ENCODE data around the gene KRTAP4-5.
"Not testable (repeated sequence)": the region's sequence is repeated elsewhere in the genome, so short reads cannot be mapped to it uniquely, and the experiment has no call there.

KRTAP4-5 gene

GRCh38 chr17:41145261-41145660 is 4.4 kb downstream of the KRTAP4-5 start:
- DNase-seq, result no peak

GRCh38 chr17:41144846-41145245 is 4.8 kb downstream of the KRTAP4-5 start:
- no peak for DNase-seq

DNA sequence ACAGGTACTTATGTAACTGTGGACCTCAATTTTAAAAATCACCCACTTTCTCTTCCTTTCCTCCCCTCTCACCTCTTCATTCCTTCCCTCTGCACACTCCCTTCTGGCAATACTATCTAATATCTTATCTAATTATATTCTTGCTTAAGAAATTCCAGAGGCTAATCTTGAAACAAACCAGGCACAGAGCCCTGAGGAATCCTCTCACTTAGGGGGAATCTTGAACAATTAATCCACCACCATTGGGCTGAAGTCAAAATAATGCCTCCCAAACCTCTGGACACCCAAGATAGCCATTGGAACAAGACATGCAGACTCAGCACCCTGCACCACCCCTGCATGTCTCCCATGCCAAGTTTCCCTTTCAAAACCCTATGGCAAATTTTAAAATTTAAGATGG is 8.3 kb downstream of the KRTAP4-5 start:
- DNase-seq, result no peak

GRCh38 chr17:41140360-41141131 is 9.1 kb downstream of the KRTAP4-5 start, which contains the start of gene KRTAP4-6:
Gene KRTAP4-6 (minus strand): TSS chr17:41140544. CDS start chr17:41140487, 57 bp downstream.
- DNase-seq, result no peak

DNA sequence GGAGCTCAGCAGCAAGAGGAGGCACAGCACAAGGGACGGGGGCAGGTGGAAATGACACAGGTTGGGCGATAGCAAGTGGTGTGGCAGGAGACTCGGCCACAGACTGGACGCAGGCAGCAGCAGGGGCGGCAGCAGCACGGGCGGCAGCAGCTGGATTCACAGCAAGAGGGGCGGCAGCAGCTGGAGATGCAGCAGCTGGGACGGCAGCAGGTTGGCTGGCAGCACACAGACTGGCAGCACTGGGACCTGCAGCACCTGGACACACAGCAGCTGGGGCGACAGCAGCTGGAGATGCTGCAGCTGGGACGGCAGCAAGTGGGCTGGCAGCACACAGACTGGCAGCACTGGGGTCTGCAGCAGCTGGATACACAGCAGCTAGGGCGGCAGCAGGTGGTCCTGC is 9.8 kb downstream of the KRTAP4-5 start:
- DNase-seq, result not testable (repeated sequence)

DNA sequence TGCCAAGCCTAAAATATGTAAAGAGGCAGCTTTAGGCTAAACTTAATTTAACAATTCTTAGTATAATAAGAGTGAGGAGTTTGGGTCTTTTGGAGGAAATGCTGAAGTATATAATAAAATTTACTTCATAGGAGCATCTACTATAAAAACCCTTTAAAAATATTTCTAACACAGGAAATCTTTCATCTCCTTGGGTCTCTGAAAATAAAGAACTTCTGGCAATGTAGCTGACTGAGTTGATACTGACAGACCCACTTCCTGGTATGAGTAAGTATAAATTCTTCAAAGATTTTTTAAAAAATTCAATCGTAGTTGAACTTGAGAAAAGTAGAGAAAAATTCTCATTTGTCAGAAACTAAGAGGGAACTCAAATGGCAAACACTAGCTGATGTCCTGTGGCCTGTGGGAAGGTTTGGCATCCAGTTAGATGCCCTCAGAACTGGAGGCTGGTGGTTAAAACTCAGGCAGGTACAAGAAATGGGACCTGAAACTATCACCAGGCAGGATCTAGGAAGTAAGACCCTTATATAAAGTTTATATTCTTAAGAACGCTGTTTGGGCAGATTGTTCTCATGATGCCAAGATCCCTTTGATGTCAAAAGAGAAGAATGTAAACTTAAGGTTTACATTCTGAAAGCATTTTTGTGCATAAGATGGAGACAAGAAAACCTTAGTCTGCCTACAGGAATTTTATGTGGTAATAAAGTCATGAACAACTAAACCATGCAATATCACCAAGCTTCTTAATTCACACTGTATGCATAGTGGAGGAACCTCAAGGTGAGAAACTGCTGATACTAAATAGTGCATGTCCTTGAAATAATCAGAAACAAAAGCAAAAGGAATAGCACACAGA is 15.5 kb downstream of the KRTAP4-5 start:
- DNase-seq, result no peak

DNA sequence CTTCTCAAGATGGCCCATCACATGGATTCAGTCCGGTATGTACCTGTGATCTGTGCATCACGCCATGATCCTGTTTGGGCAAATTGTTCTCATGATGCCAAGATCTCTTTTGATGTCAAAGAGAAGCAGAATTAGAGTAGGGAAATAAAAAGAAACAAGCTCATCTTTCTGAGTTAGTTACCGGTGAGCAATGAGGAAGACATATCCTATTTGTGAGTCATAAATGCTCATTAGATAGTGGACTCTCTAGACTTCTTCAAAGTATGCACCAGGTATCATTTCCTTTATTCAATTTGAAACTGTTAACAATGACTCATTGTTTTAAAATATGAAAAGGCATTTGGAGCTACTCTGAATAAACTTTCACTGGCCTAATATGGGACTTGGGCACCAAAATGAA is 17.6 kb downstream of the KRTAP4-5 start:
- DNase-seq, result no peak

- no peak for DNase-seq
These were observed 22.3 kb downstream of the KRTAP4-5 start for GRCh38 chr17:41127371-41127770.

GRCh38 chr17:41126412-41126811 is 23.2 kb downstream of the KRTAP4-5 start:
- no peak for DNase-seq

- no peak for DNase-seq
These were observed 24.6 kb downstream of the KRTAP4-5 start for GRCh38 chr17:41125064-41125463.

DNA sequence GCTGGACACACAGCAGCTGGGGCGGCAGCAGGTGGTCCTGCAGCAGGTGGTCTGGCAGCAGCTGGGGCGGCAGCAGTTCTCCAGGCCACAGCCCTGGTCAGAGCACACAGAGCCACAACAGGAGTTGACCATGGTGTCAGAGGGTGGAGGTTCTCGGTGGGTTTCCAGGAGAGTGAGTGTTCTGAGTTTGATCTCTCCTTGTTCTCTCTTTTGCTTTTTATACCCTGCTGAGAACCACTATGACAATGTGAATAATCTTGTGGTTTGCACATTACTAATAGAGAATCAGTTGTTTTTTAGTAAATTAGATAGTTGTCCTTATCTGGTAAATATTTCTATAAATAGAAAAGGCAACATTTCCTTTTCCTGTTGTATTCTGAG is 25.6 kb downstream of the KRTAP4-5 start, which contains the start of gene KRTAP4-12:
KRTAP4-12 (minus strand) TSS at position 192 of the 381 bp plus-strand sequence; CDS start at position 132, 60 bp downstream.
- DNase-seq, result not testable (repeated sequence)

DNA sequence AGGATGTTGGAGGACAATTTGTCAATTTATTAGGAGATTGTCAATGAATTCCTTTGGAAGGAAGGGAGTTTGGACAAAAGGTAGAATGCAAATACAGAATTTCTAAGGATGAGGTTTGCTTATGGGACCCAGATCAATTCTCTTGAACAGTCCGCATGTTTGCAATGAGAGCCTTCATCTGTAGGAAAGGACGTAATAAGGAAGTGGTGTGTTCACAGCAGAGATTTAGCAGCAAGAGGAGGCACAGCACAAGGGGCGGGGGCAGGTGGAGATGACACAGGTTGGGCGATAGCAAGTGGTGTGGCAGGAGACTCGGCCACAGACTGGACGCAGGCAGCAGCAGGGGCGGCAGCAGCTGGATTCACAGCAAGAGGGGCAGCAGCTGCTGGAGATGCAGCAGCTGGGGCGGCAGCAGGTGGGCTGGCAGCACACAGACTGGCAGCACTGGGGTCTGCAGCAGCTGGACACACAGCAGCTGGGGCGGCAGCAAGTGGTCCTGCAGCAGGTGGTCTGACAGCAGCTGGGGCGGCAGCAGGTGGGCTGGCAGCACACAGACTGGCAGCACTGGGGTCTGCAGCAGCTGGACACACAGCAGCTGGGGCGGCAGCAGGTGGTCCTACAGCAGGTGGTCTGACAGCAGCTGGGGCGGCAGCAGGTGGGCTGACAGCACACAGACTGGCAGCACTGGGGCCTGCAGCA is 26.2 kb downstream of the KRTAP4-5 start:
- DNase-seq, result not testable (repeated sequence)

GRCh38 chr17:41121742-41122141 is 27.9 kb downstream of the KRTAP4-5 start:
- DNase-seq, result no peak

DNA sequence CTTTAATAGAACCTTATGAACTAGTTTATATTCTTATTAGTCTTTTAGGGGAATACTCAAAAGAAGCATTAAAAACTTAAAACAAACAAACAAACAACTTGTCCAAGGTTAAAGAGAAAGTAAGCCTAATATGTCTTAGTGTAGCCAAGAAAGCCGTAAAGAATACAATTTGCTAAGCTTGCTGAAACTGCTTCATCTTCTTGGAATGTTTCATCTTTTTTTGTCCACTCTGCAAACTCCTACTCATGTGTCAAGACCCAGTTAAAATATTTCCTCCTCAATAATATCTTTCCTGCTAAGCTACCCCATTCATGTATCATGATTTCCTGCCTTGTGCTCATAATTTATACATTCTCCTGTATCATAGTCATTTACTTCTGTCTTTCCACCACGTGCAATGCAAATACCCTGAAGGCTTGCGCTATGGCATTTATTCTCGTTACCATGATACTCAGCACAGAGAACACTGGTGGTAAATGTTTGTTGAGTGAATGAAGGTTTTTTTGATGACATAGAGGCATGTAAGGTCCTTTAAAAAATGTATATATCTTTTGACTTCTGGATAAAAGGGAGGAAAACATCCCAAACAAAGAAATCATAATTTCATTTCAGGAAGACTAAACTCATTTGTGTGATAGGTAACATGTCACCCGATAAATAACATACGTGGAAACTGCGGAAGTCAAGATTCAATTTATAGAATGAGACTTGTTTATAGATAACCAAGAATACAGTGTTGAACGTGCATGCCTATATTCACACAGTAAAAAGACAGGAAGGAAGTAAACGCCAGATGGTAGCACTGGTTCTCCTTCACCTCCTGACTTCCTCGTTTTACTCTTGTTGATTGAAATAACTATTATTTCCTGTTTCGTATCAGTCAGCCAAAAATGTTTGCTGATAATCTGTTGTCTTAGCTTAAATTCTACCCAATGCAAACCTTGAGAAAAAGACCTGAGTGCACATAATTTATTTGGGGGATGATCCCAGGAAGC is 29.6 kb downstream of the KRTAP4-5 start:
- not testable (repeated sequence) for DNase-seq

- DNase-seq, result no peak
These were observed 30.9 kb downstream of the KRTAP4-5 start for GRCh38 chr17:41118721-41119120.

GRCh38 chr17:41117846-41118386 is 31.7 kb downstream of the KRTAP4-5 start, which contains the start of gene KRTAP4-11:
Gene KRTAP4-11 (minus strand): TSS chr17:41118373. CDS start chr17:41118315, 58 bp downstream.
- not testable (repeated sequence) for DNase-seq

DNA sequence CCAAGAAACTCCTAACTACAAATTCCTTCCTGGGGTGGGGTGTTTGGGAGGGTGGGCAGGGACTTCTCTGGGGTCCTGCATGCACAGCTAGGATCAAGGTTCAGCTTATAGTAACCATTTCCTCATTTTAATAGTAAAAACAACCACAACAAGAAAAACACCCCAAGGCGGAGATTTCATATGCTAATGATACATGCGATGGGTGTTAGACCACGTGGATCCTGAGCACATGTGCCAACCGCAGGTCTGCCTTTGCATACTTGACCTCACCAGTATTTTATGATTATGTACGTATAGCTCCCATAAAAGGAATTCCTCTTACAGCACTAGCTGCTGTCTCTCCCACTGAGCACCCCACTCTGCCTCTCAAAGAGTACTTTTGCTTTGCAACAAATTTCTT is 33.3 kb downstream of the KRTAP4-5 start:
- DNase-seq, result no peak

DNA sequence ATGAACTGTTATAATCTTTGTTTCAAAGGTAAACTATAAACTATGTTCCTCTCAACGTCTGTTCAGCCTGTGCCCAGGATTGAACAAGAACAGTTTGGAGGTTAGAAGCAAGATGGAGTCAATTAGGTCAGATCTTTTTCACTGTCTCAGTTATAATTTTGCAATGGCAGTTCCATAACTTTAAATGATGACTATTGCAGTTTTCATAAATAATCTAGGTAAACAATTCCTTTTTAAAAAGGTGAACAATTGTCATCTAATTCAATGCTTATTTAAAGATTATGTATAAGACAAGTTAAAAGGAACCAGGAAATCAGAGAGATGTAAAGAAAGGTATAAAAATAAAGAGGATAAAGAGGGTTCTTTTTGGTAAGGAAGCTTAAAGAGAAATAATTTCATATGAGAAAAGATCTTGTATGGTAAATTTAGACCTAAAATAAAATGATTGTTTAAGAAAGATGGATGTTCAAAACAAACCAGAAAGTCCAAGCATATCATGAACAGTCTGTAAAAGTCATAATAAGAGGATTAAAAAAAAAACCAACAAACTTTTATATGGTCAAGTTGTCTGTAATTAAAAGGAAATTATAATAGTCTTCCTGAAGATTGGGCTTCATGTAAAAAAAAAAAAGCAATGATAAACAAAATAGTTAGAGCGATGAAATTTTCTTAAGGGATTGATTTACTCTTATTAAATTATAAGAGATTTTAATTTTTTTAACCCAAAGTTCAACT is 38.3 kb downstream of the KRTAP4-5 start:
- no peak for DNase-seq

GRCh38 chr17:41108728-41109386 is 40.8 kb downstream of the KRTAP4-5 start:
- DNase-seq, result not testable (repeated sequence)

DNA sequence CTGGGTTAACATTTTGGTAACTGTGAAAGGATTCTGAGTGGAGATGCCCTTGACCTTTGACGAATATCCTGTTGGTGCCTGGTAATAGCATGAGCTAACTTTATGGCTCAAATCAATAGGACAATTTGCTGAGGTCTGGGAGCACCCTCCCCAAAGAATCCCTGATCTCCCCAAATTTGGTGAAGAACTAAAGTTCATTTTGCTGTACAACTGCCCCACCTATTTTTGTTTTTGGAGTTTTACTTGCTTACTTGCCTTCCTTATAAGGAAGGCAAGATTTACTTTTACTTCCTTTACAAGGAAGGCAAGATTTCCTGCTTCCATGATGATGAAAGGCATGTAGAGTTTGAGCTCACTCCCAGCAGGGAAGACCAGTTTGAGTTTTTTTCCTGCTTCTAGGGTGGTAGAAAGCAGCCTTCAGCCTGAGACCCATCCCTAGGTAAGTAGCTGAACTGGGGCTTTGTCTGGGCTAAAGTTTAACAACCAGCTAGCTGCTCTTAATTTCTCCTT is 41.6 kb downstream of the KRTAP4-5 start:
- DNase-seq, result no peak
